NT2/D1 (cell line): ENCODE data around the gene DISC1.

ENCODE experiments used
- SUZ12 ChIP-seq: IDR thresholded peaks from 2 replicates; pipeline ENCODE4 v1.6.1; 2011; ENCODE audit not compliant: insufficient read length, insufficient read depth; ENCODE audit errors: extremely low read depth
- YY1 ChIP-seq: IDR thresholded peaks from 2 replicates; pipeline ENCODE4 v1.6.1; 2011; ENCODE audit not compliant: insufficient read length, insufficient read depth
- ZNF274 ChIP-seq: IDR thresholded peaks from 2 replicates; pipeline ENCODE4 v1.6.1; 2011; ENCODE audit warnings: mild to moderate bottlenecking, low read depth, low read length

GRCh38 chr1:231606712-231607111 lies 19.9 kb upstream of the DISC1 start:
- no peak for TF ChIP-seq ZNF274
- no peak for TF ChIP-seq YY1
- no peak for TF ChIP-seq SUZ12
